ENCODE data around the gene TBL1X.

Gene TBL1X

GRCh38 chrX:9746148-9746888, 281.5 kb downstream of the TBL1X start:
- Histone ChIP-seq H2BK12ac (ENCODE audit: low read length) (no peak overlapping the region), H3K27ac (replicated peaks; ENCODE audit: low read length) (peak overlapping the region; percentile 46), H3K9ac (ENCODE audit: low read depth, low read length, poor library complexity) (no peak overlapping the region), H3K14ac (ENCODE audit: low read length) (no peak overlapping the region), H4K91ac (ENCODE audit: low read depth, low read length, poor library complexity) (no peak overlapping the region), H3K4me2 (ENCODE audit: insufficient read depth, low read length, poor library complexity, severe bottlenecking) (no peak overlapping the region), H2BK5ac (ENCODE audit: low read length) (no peak overlapping the region), H2AFZ (ENCODE audit: low read length) (peak overlapping the region; percentile 56), H3K18ac (ENCODE audit: low read length) (no peak overlapping the region), H3K9me3 (replicated peaks in 1 of 2; ENCODE audit: control insufficient read depth in 2 of 2, insufficient read depth in 1 of 2, low read depth in 1 of 2, low read length in 2 of 2) (no peaks in the 10 kb centered on the region), H2BK15ac (ENCODE audit: low read length) (no peak overlapping the region), H4K8ac (ENCODE audit: low read depth, low read length) (no peak overlapping the region), H3K4me3 (ENCODE audit: low read length in 2 of 2) (no peak overlapping the region), H2AK5ac (ENCODE audit: low read depth, low read length) (no peak overlapping the region), H3K4me1 (ENCODE audit: control insufficient read depth in 2 of 2, insufficient read depth in 1 of 2, low read depth in 1 of 2, low read length in 2 of 2) (peaks cover 9 to 13% of the 10 kb centered on the region in 2 donors), H3K4ac (ENCODE audit: low read length) (no peak overlapping the region), H2BK120ac (ENCODE audit: low read depth, low read length) (no peak overlapping the region), H3K79me1 (ENCODE audit: low read depth, low read length) (no peaks in the 10 kb centered on the region), H3K23ac (ENCODE audit: low read depth, low read length, poor library complexity) (no peak overlapping the region), H3K27me3 (ENCODE audit: control insufficient read depth in 3 of 3, insufficient read depth in 3 of 3, low read depth in 1 of 3, low read length in 3 of 3) (no peaks in the 10 kb centered on the region), H3K36me3 (replicated peaks in 1 of 2; ENCODE audit: control insufficient read depth in 2 of 2, insufficient read depth in 2 of 2, low read length in 2 of 2) (no peaks in the 10 kb centered on the region)
- no CpG with 5 or more reads among the region's 3 CpGs for WGBS, 2 donors (ENCODE audit: extremely low coverage in 2 of 2, insufficient read length in 2 of 2, insufficient replicate concordance in 1 of 2)
- no peak for DNase-seq (ENCODE audit: low spot score)

- Histone ChIP-seq H3K27ac (replicated peaks; ENCODE audit: low read length) (no peak overlapping the region), H3K4ac (ENCODE audit: low read length) (no peak overlapping the region), H2BK15ac (ENCODE audit: low read length) (no peak overlapping the region), H3K14ac (ENCODE audit: low read length) (no peak overlapping the region), H3K18ac (ENCODE audit: low read length) (no peak overlapping the region), H2AFZ (ENCODE audit: low read length) (peak overlapping the region; percentile 56), H4K8ac (ENCODE audit: low read depth, low read length) (no peak overlapping the region), H3K4me3 (ENCODE audit: low read length in 2 of 2) (no peak overlapping the region), H3K4me2 (ENCODE audit: insufficient read depth, low read length, poor library complexity, severe bottlenecking) (no peak overlapping the region), H3K9ac (ENCODE audit: low read depth, low read length, poor library complexity) (no peak overlapping the region), H3K36me3 (replicated peaks in 1 of 2; ENCODE audit: control insufficient read depth in 2 of 2, insufficient read depth in 2 of 2, low read length in 2 of 2) (no peaks in the 10 kb centered on the region), H3K23ac (ENCODE audit: low read depth, low read length, poor library complexity) (no peak overlapping the region), H3K27me3 (ENCODE audit: control insufficient read depth in 3 of 3, insufficient read depth in 3 of 3, low read depth in 1 of 3, low read length in 3 of 3) (no peaks in the 10 kb centered on the region), H2AK5ac (ENCODE audit: low read depth, low read length) (no peak overlapping the region), H3K9me3 (replicated peaks in 1 of 2; ENCODE audit: control insufficient read depth in 2 of 2, insufficient read depth in 1 of 2, low read depth in 1 of 2, low read length in 2 of 2) (no peaks in the 10 kb centered on the region), H4K91ac (ENCODE audit: low read depth, low read length, poor library complexity) (no peak overlapping the region), H3K79me1 (ENCODE audit: low read depth, low read length) (peaks cover 1% of the 10 kb centered on the region), H3K4me1 (ENCODE audit: control insufficient read depth in 2 of 2, insufficient read depth in 1 of 2, low read depth in 1 of 2, low read length in 2 of 2) (peaks cover 9 to 13% of the 10 kb centered on the region in 2 donors), H2BK5ac (ENCODE audit: low read length) (no peak overlapping the region), H2BK120ac (ENCODE audit: low read depth, low read length) (no peak overlapping the region), H2BK12ac (ENCODE audit: low read length) (no peak overlapping the region)
- no CpG with 5 or more reads among the region's 4 CpGs for WGBS, 2 donors (ENCODE audit: extremely low coverage in 2 of 2, insufficient read length in 2 of 2, insufficient replicate concordance in 1 of 2)
- no peak for DNase-seq (ENCODE audit: low spot score)
These were observed 282.8 kb downstream of the TBL1X start for GRCh38 chrX:9747644-9748043.

- no CpG with 5 or more reads among the region's 11 CpGs for WGBS, 2 donors (ENCODE audit: extremely low coverage in 2 of 2, insufficient read length in 2 of 2, insufficient replicate concordance in 1 of 2)
- no peak overlapping the region for H3K9ac ChIP-seq (ENCODE audit: low read depth, low read length, poor library complexity)
- no peak overlapping the region for H4K91ac ChIP-seq (ENCODE audit: low read depth, low read length, poor library complexity)
- H2AFZ ChIP-seq (ENCODE audit: low read length): no peak overlapping the region
- H3K14ac ChIP-seq (ENCODE audit: low read length): no peak overlapping the region
- no peaks in the 10 kb centered on the region for H3K36me3 ChIP-seq (replicated peaks in 1 of 2; ENCODE audit: control insufficient read depth in 2 of 2, insufficient read depth in 2 of 2, low read length in 2 of 2)
- H3K79me1 ChIP-seq (ENCODE audit: low read depth, low read length): peaks cover 1% of the 10 kb centered on the region
- H2BK120ac ChIP-seq (ENCODE audit: low read depth, low read length): no peak overlapping the region
- H2BK15ac ChIP-seq (ENCODE audit: low read length): no peak overlapping the region
- no peak overlapping the region for H2BK12ac ChIP-seq (ENCODE audit: low read length)
- H3K4ac ChIP-seq (ENCODE audit: low read length): no peak overlapping the region
- H3K4me3 ChIP-seq (ENCODE audit: low read length in 2 of 2): no peak overlapping the region
- no peak for DNase-seq (ENCODE audit: low spot score)
- no peak overlapping the region for H3K4me2 ChIP-seq (ENCODE audit: insufficient read depth, low read length, poor library complexity, severe bottlenecking)
- H3K18ac ChIP-seq (ENCODE audit: low read length): no peak overlapping the region
- H3K23ac ChIP-seq (ENCODE audit: low read depth, low read length, poor library complexity): no peak overlapping the region
- H4K8ac ChIP-seq (ENCODE audit: low read depth, low read length): no peak overlapping the region
- no peak overlapping the region for H2BK5ac ChIP-seq (ENCODE audit: low read length)
- peaks cover 9 to 13% of the 10 kb centered on the region in 2 donors for H3K4me1 ChIP-seq (ENCODE audit: control insufficient read depth in 2 of 2, insufficient read depth in 1 of 2, low read depth in 1 of 2, low read length in 2 of 2)
- H3K9me3 ChIP-seq (replicated peaks in 1 of 2; ENCODE audit: control insufficient read depth in 2 of 2, insufficient read depth in 1 of 2, low read depth in 1 of 2, low read length in 2 of 2): no peaks in the 10 kb centered on the region
- no peak overlapping the region for H3K27ac ChIP-seq (replicated peaks; ENCODE audit: low read length)
- no peak overlapping the region for H2AK5ac ChIP-seq (ENCODE audit: low read depth, low read length)
- H3K27me3 ChIP-seq (ENCODE audit: control insufficient read depth in 3 of 3, insufficient read depth in 3 of 3, low read depth in 1 of 3, low read length in 3 of 3): no peaks in the 10 kb centered on the region
These were observed 284.4 kb downstream of the TBL1X start for GRCh38 chrX:9749146-9749692.

- no peak overlapping the region for H3K4me2 ChIP-seq (ENCODE audit: insufficient read depth, low read length, poor library complexity, severe bottlenecking)
- H4K91ac ChIP-seq (ENCODE audit: low read depth, low read length, poor library complexity): no peak overlapping the region
- WGBS, 2 donors (ENCODE audit: extremely low coverage in 2 of 2, insufficient read length in 2 of 2, insufficient replicate concordance in 1 of 2): no CpG with 5 or more reads among the region's 7 CpGs
- H2BK5ac ChIP-seq (ENCODE audit: low read length): no peak overlapping the region
- H2AFZ ChIP-seq (ENCODE audit: low read length): no peak overlapping the region
- no peak overlapping the region for H3K9ac ChIP-seq (ENCODE audit: low read depth, low read length, poor library complexity)
- no peak overlapping the region for H4K8ac ChIP-seq (ENCODE audit: low read depth, low read length)
- H3K4me3 ChIP-seq (ENCODE audit: low read length in 2 of 2): no peak overlapping the region
- no peak overlapping the region for H3K14ac ChIP-seq (ENCODE audit: low read length)
- no peaks in the 10 kb centered on the region for H3K36me3 ChIP-seq (replicated peaks in 1 of 2; ENCODE audit: control insufficient read depth in 2 of 2, insufficient read depth in 2 of 2, low read length in 2 of 2)
- no peaks in the 10 kb centered on the region for H3K79me1 ChIP-seq (ENCODE audit: low read depth, low read length)
- no peak for DNase-seq (ENCODE audit: low spot score)
- no peak overlapping the region for H2BK12ac ChIP-seq (ENCODE audit: low read length)
- no peak overlapping the region for H2AK5ac ChIP-seq (ENCODE audit: low read depth, low read length)
- no peaks in the 10 kb centered on the region for H3K4me1 ChIP-seq (ENCODE audit: control insufficient read depth in 2 of 2, insufficient read depth in 1 of 2, low read depth in 1 of 2, low read length in 2 of 2)
- H3K4ac ChIP-seq (ENCODE audit: low read length): no peak overlapping the region
- H3K23ac ChIP-seq (ENCODE audit: low read depth, low read length, poor library complexity): no peak overlapping the region
- H2BK15ac ChIP-seq (ENCODE audit: low read length): no peak overlapping the region
- no peak overlapping the region for H3K27ac ChIP-seq (replicated peaks; ENCODE audit: low read length)
- H2BK120ac ChIP-seq (ENCODE audit: low read depth, low read length): no peak overlapping the region
- H3K18ac ChIP-seq (ENCODE audit: low read length): no peak overlapping the region
- H3K9me3 ChIP-seq (replicated peaks in 1 of 2; ENCODE audit: control insufficient read depth in 2 of 2, insufficient read depth in 1 of 2, low read depth in 1 of 2, low read length in 2 of 2): no peaks in the 10 kb centered on the region
- no peaks in the 10 kb centered on the region for H3K27me3 ChIP-seq (ENCODE audit: control insufficient read depth in 3 of 3, insufficient read depth in 3 of 3, low read depth in 1 of 3, low read length in 3 of 3)
These were observed 292.5 kb downstream of the TBL1X start for GRCh38 chrX:9757366-9757765.

Data from neuronal stem cell (in vitro differentiated cells).